GM12878 (cell line): ENCODE results near the gene CHRNA3. TPM values are rescaled to one million over a fixed set of nuclear protein-coding genes. Genes with fewer than 3 reads are reported as not detected.

ENCODE experiments used
- ATAC-seq: fragments of 200-7000 bp; cut with Tn5 transposase; 3 replicates; pipeline ENCODE4 v1.9.1; 2020; ENCODE audit warnings: mild to moderate bottlenecking, moderate library complexity
- BruUV-seq: library from RNA; stranded (reverse); fragments of 400-500 nt; replicated peaks from 2 replicates; lab custom pipeline; 2021; lab: Mats Ljungman, UMichigan
- CTCF ChIA-PET: fragments of 300-600 bp; sonication (Branson Sonifier 250); formaldehyde crosslinking; extraction: SDS; loops from one replicate; lab custom pipeline; 2021; ENCODE audit warnings: inconsistent platforms; lab: Yijun Ruan, JAX
- POLR2A ChIA-PET: fragments of 350-600 bp; formaldehyde crosslinking; extraction: SDS; loops from one replicate; lab custom pipeline; 2021; ENCODE audit warnings: inconsistent platforms; lab: Charles Lee
- RAD21 ChIA-PET: fragments of 300-600 bp; sonication (Branson Sonifier 250); formaldehyde crosslinking; loops from one replicate; lab custom pipeline; 2023; ENCODE audit warnings: antibody characterized with exemption; ENCODE audit not compliant: unreplicated experiment; lab: Charles Lee
- SMC1A ChIA-PET: fragments of 300-600 bp; sonication (Branson Sonifier 250); formaldehyde crosslinking; loops from one replicate; lab custom pipeline; 2023; ENCODE audit not compliant: unreplicated experiment, uncharacterized antibody; lab: Charles Lee
- DNase-seq: peaks from one replicate; pipeline ENCODE4 v3.0.0-alpha.2; 2011; ENCODE audit warnings: low read depth, low spot score
- FAIRE-seq: peaks from 3 replicates; lab custom pipeline; 2011; peaks lifted over from hg19 to GRCh38; lab: Jason Lieb, UNC
- H2AFZ ChIP-seq: 2 replicates; pipeline ENCODE4 v1.6.0; 2011; ENCODE audit warnings: low read depth, low read length, control low read depth; ENCODE audit not compliant: control insufficient read depth
- H3K27ac ChIP-seq: 2 replicates; pipeline ENCODE4 v1.5.1; 2011; ENCODE audit warnings: control low read depth; ENCODE audit not compliant: control insufficient read depth, insufficient read depth
- H3K27me3 ChIP-seq, 2 experiments: replicated peaks in 1 of 2; 2 replicates each; pipeline versions ENCODE4 v1.6.0 to v1.6.1; 2011; ENCODE audit warnings: low read length in 1 of 2; ENCODE audit not compliant: control insufficient read depth in 2 of 2, insufficient read depth in 2 of 2
- H3K36me3 ChIP-seq, 2 experiments: 2 replicates each; pipeline ENCODE4 v1.5.1; 2011; ENCODE audit warnings: low read length in 1 of 2; ENCODE audit not compliant: control insufficient read depth in 2 of 2, insufficient read depth in 2 of 2
- H3K4me1 ChIP-seq: 2 replicates; pipeline ENCODE4 v1.6.1; 2011; ENCODE audit warnings: mild to moderate bottlenecking, low read length, moderate library complexity, mixed read lengths; ENCODE audit not compliant: control insufficient read depth, insufficient read depth
- H3K4me2 ChIP-seq: 2 replicates; pipeline ENCODE4 v1.6.0; 2011; ENCODE audit warnings: control low read depth; ENCODE audit not compliant: control insufficient read depth, insufficient read depth
- H3K4me3 ChIP-seq: fragments of 200-600 bp; sonication (generic); 2 replicates; pipeline ENCODE4 v1.5.1; 2016
- H3K79me2 ChIP-seq: 2 replicates; pipeline ENCODE4 v1.6.0; 2011; ENCODE audit warnings: low read length; ENCODE audit not compliant: control insufficient read depth, insufficient read depth
- H3K9ac ChIP-seq: 2 replicates; pipeline ENCODE4 v1.8.0; 2011; ENCODE audit warnings: low read length, control low read depth, mixed read lengths; ENCODE audit not compliant: control insufficient read depth, insufficient read depth
- H3K9me3 ChIP-seq: replicated peaks from 3 replicates; pipeline ENCODE4 v1.5.1; 2011; ENCODE audit warnings: mild to moderate bottlenecking, low read length; ENCODE audit not compliant: control insufficient read depth, insufficient read depth
- H4K20me1 ChIP-seq: 2 replicates; pipeline ENCODE4 v1.6.0; 2011; ENCODE audit not compliant: control insufficient read depth, insufficient read depth
- BACH1 ChIP-seq: fragments of 450-650 bp; IDR thresholded peaks from 2 replicates; pipeline ENCODE4 v1.6.1; 2017; ENCODE audit warnings: mild to moderate bottlenecking, borderline replicate concordance
- BCL11A ChIP-seq: IDR thresholded peaks from 2 replicates; pipeline ENCODE4 v1.6.1; 2011; ENCODE audit warnings: low read depth, low read length
- DPF2 ChIP-seq: fragments of 450-650 bp; IDR thresholded peaks from 2 replicates; pipeline ENCODE4 v1.6.1; 2017; ENCODE audit warnings: mild to moderate bottlenecking
- FOXM1 ChIP-seq: IDR thresholded peaks from 2 replicates; pipeline ENCODE4 v1.6.1; 2012; ENCODE audit warnings: low read depth, mild to moderate bottlenecking, inconsistent platforms, low read length, moderate library complexity
- HDAC6 ChIP-seq: fragments of 200-600 bp; sonication (generic); IDR thresholded peaks from one replicate; pipeline ENCODE4 v1.8.0; 2017; ENCODE audit warnings: antibody characterized with exemption; ENCODE audit not compliant: unreplicated experiment
- KLF5 ChIP-seq: fragments of 450-650 bp; IDR thresholded peaks from 2 replicates; pipeline ENCODE4 v1.6.1; 2014; ENCODE audit warnings: mild to moderate bottlenecking; ENCODE audit not compliant: partially characterized antibody
- MXI1 ChIP-seq: fragments of 150-350 bp; IDR thresholded peaks from 2 replicates; pipeline ENCODE4 v1.6.1; 2011; ENCODE audit warnings: low read depth, mild to moderate bottlenecking, inconsistent platforms, low read length, improper control_type of control experiment
- POU2F2 ChIP-seq: IDR thresholded peaks from 3 replicates; pipeline ENCODE4 v1.6.1; 2011; ENCODE audit warnings: low read depth, mild to moderate bottlenecking, low read length, borderline replicate concordance
- STAT3 ChIP-seq: IDR thresholded peaks from 2 replicates; pipeline ENCODE4 v1.6.1; 2011; ENCODE audit warnings: low read depth, low read length, improper control_type of control experiment
- USF1 ChIP-seq: IDR thresholded peaks from 2 replicates; pipeline ENCODE4 v1.6.1; 2011; ENCODE audit warnings: borderline replicate concordance, low read depth, mild to moderate bottlenecking, moderate library complexity, mixed read lengths, low read length; ENCODE audit not compliant: insufficient read depth; ENCODE audit errors: extremely low read length
- YBX1 ChIP-seq: fragments of 450-650 bp; IDR thresholded peaks from 2 replicates; pipeline ENCODE4 v1.6.1; 2016; ENCODE audit warnings: antibody characterized with exemption
- ZSCAN29 ChIP-seq: fragments of 450-650 bp; IDR thresholded peaks from 2 replicates; pipeline ENCODE4 v1.6.1; 2017; ENCODE audit warnings: mild to moderate bottlenecking, moderate library complexity
- WGBS: methylation state at CpG from one replicate; pipeline ENCODE4 v1.1.6; 2016; ENCODE audit warnings: low lambda C conversion rate; ENCODE audit not compliant: insufficient replicate concordance, insufficient coverage; ENCODE audit errors: missing lambda C conversion rate; 5-methylcytosine and 5-hydroxymethylcytosine counted together
- in situ Hi-C: fragments of 300-500 bp; cut with MboI; formaldehyde crosslinking; loops from 9 replicates; pipeline ENCODE4 v1.14.3; 2018; ENCODE audit warnings: mixed read lengths
- intact Hi-C: fragments of 100-400 bp; cut with micrococcal nuclease; formaldehyde crosslinking; loops from one replicate; pipeline ENCODE4 v1.14.2; 2022; ENCODE audit not compliant: unreplicated experiment
- polyA plus RNA-seq, 11 experiments: library from polyadenylated mRNA; depleted of rRNA in 4 of 11; unstranded in 6 of 11; stranded (reverse) in 5 of 11; fragments of >200 nt; fragmentation: Nextera tagmentation in 4 of 11; fragmentation: Illumina TruSeq in 1 of 11; extraction: Ambion mirVana in 4 of 11; extraction: Trizol in 1 of 11; gene quantifications; 1 replicate in 1 of 11; 2 replicates in 10 of 11; pipeline versions ENCODE4 v1.2.1 to v1.2.3, GENCODE V29; 2011 to 2016; ENCODE audit warnings: inconsistent platforms in 2 of 11, missing spikeins in 2 of 11, low read depth in 1 of 11
- total RNA-seq, 4 experiments: library from RNA; depleted of rRNA in 3 of 4; stranded (reverse); fragments of >200 nt in 3 of 4; fragmentation: Illumina TruSeq in 1 of 4; extraction: Trizol in 1 of 4; gene quantifications; 2 replicates each; pipeline versions ENCODE4 v1.2.1 to v1.2.3, GENCODE V29; 2013 to 2021
- TF ChIP-seq, protein P1 (sequence below): fragments of 450-650 bp; IDR thresholded peaks from 2 replicates; pipeline ENCODE4 v1.6.1; 2014; ENCODE audit warnings: mild to moderate bottlenecking

Gene CHRNA3
- total and polyA plus RNA-seq, 10 of the 15 experiments (the other 5 are each of a cell fraction or from before 2014, with no cell fraction given) = 0.06 to 0.19 (median 0.09) TPM; not detected in 7

DNA sequence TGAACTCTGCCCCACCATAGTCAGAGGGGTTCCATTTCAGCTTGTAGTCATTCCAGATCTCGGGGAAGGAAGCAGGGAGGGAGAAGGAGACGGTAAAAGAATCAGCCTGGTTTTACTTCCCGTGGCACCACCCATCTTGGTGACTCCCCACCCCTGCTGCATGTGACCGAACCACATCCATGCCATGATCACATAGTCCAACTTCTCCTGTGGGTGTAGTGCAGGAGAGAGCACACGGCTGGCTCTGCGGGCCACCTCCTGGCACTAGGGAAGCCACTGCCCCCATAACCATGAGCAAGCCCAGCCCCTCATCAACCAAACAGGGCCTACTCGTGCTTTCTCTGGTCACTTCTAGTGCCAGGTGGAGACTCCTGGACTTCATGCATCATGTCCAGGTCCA is 3.7 kb downstream of the CHRNA3 start:
- TF ChIP-seq FOXM1 (no peak), YBX1 (no peak), DPF2 (no peak), MXI1 (no peak), ZSCAN29 (no peak), KLF5 (no peak), USF1 (no peak), BCL11A (no peak), POU2F2 (no peak), BACH1 (no peak), HDAC6 (no peak), STAT3 (no peak)
- TF ChIP-seq, protein P1, sequence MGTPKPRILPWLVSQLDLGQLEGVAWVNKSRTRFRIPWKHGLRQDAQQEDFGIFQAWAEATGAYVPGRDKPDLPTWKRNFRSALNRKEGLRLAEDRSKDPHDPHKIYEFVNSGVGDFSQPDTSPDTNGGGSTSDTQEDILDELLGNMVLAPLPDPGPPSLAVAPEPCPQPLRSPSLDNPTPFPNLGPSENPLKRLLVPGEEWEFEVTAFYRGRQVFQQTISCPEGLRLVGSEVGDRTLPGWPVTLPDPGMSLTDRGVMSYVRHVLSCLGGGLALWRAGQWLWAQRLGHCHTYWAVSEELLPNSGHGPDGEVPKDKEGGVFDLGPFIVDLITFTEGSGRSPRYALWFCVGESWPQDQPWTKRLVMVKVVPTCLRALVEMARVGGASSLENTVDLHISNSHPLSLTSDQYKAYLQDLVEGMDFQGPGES = no peak
- Histone ChIP-seq H3K27ac (no peak overlapping the region), H3K27me3 (peaks cover 5 to 7% of the 10 kb centered on the region in 2 experiments), H3K9me3 (no peaks in the 10 kb centered on the region), H3K4me3 (no peak overlapping the region), H3K4me1 (no peaks in the 10 kb centered on the region), H3K4me2 (no peak overlapping the region), H3K9ac (no peak overlapping the region), H4K20me1 (no peaks in the 10 kb centered on the region), H2AFZ (no peak overlapping the region), H3K79me2 (no peaks in the 10 kb centered on the region), H3K36me3 (no peaks in the 10 kb centered on the region)
- no TSS peak for BruUV-seq
- SMC1A ChIA-PET = no interaction called here
- CTCF ChIA-PET = no interaction called here
- RAD21 ChIA-PET = interaction anchor here (1.6 kb wide), 1 partner anchor 92 kb away, joined by 7 read pairs; no protein-coding TSS in a partner anchor
- in situ Hi-C loops (loop anchor here (5.0 kb wide), 1 partner anchor 90 kb away; no protein-coding TSS in a partner anchor), intact Hi-C loops (no loop called here)
- POLR2A ChIA-PET = no interaction called here
- 37% methylated on average over 7 of the region's 7 CpGs for WGBS
- no peak for ATAC-seq
- FAIRE-seq = no peak
- DNase-seq = no peak
